ENCODE measurements around the gene LIX1L.

LIX1L gene

DNA sequence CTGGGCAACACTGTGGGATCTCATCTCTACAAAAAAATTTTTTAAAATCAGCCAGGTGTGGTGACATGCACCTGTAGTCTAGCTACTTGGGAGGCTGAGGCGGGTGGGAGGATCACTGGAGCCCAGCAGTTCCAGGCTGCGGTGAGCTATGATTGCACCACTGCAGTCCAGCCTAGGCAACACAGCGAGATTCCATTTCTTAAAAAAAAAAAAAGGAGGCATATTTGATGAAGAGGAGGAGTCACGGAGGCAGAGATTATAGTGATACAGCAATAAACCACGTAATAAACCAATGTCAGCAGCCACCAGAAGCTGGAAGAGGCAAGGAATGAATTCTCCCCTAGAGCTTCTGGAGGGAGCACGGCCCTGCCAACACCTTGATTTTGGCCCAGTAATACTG, 4.0 kb downstream of the LIX1L start:
- no peak overlapping the region for H3K27ac ChIP-seq
- TF ChIP-seq CTCF (IDR thresholded peaks at IDR 0.05) (no peak), ZFX (IDR thresholded peaks at IDR 0.05; ENCODE audit: borderline replicate concordance) (no peak)

DNA sequence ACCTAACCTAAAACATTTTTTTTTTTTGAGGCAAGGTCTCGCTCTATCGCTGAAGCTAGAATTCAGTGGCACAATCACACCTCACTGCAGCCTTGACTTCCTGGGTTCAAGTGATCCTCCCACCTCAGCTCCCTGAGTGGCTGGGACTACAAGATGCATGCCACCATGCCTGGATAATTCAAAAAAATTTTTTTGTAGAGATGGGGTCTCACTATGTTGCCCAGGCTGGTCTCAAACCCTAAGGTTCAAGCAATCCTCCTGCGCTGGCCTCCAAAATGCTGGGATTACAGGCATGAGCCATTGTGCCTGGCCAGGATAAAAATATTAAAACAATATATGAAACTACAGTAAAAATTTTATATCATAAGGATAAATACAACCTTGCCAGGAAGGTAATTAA, 4.9 kb downstream of the LIX1L start:
- no peak overlapping the region for H3K27ac ChIP-seq
- TF ChIP-seq ZFX (IDR thresholded peaks at IDR 0.05; ENCODE audit: borderline replicate concordance) (no peak), CTCF (IDR thresholded peaks at IDR 0.05) (no peak)

GRCh38 chr1:145951526-145951925, 6.3 kb downstream of the LIX1L start:
- TF ChIP-seq CTCF (IDR thresholded peaks at IDR 0.05) = no peak
- no peak overlapping the region for H3K27ac ChIP-seq

DNA sequence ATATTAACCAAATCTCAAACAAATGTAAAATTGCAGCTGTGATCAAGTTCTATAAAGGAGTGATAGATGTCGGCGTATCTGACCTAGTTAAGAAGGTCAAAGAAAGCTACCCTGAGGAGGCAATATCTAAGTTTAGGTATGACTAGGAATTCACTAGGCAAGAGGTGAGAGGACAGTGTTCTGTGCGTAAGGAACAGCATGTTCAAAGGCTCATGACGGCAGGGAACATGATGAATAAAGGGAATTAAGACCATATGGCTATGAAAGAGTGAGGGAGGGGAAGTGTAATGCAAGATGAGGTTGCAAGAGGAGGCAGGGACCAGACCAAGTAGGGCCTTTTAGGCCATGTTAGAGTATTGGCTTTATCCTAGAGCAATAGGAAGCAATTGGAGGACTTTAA, 8.6 kb downstream of the LIX1L start:
- TF ChIP-seq ZFX (IDR thresholded peaks at IDR 0.05; ENCODE audit: borderline replicate concordance) (no peak), CTCF (IDR thresholded peaks at IDR 0.05) (no peak)
- no peak overlapping the region for H3K27ac ChIP-seq

- no peak overlapping the region for H3K27ac ChIP-seq
- TF ChIP-seq ZFX (IDR thresholded peaks at IDR 0.05; ENCODE audit: borderline replicate concordance) = no peak
- TF ChIP-seq CTCF (IDR thresholded peaks at IDR 0.05) = no peak
Measured at GRCh38 chr1:145947551-145947950, 10.3 kb downstream of the LIX1L start.

DNA sequence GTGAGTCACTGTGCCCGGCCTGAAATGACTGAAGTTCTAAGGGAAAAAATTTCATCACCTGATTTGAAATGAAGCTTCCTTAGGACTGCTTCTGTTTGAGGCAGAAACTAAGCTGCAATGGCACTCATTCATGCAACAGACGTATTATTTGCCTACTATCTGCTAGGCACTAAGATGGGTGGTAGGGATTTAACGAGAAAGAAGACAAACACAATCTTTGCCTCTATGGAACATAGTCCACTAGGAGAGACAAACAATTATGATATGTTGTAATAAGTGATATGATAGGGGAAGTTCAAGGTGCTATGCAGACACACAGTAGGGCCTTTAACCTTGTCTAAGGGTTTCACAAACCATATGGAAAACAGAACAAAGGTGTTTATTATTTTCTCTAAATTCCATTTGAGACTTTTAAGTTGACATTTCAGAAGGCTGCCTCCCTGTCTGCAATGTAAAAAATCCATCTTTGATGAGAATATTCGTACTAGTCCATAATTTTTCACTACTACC, 11.3 kb downstream of the LIX1L start:
- TF ChIP-seq ZFX (IDR thresholded peaks at IDR 0.05; ENCODE audit: borderline replicate concordance) (no peak), CTCF (IDR thresholded peaks at IDR 0.05) (no peak)
- no peak overlapping the region for H3K27ac ChIP-seq

- no peak for TF ChIP-seq ZFX (IDR thresholded peaks at IDR 0.05; ENCODE audit: borderline replicate concordance)
- TF ChIP-seq CTCF (IDR thresholded peaks at IDR 0.05) = no peak
- no peak overlapping the region for H3K27ac ChIP-seq
Measured at GRCh38 chr1:145944532-145944931, 13.3 kb downstream of the LIX1L start.

All from 22Rv1 (cell line).